GM19324 (cell line): ENCODE data around the gene MSRB1.
"Not testable (repeated sequence)": the region's sequence is repeated elsewhere in the genome, so short reads cannot be mapped to it uniquely, and the experiment has no call there.

Source experiments
- ATAC-seq: cut with Tn5 transposase; IDR thresholded peaks from one replicate; pipeline ENCODE4 v1.9.1; 2021; ENCODE audit warnings: mild to moderate bottlenecking, moderate library complexity; ENCODE audit not compliant: unreplicated experiment, low FRiP score

The MSRB1 gene

GRCh38 chr16:1962161-1963153 lies 19.5 kb upstream of the MSRB1 start:
- ATAC-seq: not testable (repeated sequence)

GRCh38 chr16:1961651-1962067 lies 18.7 kb upstream of the MSRB1 start:
- ATAC-seq: no peak

DNA sequence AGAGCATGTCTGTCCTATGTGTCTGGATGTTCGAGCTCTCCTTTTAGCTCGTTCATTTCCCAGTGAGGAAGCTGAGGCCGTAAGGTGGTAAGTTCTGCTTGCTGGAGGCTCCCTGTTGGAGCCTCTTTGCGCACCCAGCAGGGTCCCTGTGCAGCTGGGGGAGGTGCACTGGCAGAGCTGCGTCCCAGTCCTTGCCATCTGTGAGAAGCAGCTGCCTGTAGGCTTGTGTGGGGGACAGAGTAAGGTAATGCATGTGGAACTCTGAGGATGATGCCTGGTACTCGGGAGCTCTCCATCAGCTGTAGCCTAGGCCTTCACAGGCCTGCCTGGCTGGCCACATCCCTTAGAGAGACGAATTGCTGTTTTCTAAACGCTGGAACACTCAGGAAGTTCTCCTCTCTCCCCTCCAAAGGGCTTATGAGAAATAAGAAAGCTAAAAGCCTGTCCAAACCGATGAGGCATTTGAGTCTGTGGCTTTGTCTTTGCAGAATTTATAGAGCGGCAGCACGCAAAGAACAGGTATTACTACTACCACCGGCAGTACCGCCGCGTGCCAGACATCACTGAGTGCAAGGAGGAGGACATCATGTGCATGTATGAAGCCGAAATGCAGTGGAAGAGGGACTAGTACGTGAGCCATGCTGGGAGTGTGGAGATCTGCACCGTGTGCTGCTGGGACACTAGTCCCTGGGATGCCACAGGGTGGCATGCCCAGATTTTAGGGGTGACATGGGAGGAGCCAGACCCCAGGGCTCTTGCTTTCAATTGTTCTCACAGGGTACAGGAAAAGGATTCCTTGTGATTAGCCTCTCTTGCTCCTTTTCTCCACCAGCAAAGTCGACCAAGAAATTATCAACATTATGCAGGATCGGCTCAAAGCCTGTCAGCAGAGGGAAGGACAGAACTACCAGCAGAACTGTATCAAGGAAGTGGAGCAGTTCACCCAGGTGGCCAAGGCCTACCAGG lies 17.9 kb upstream of the MSRB1 start:
- no peak for ATAC-seq

DNA sequence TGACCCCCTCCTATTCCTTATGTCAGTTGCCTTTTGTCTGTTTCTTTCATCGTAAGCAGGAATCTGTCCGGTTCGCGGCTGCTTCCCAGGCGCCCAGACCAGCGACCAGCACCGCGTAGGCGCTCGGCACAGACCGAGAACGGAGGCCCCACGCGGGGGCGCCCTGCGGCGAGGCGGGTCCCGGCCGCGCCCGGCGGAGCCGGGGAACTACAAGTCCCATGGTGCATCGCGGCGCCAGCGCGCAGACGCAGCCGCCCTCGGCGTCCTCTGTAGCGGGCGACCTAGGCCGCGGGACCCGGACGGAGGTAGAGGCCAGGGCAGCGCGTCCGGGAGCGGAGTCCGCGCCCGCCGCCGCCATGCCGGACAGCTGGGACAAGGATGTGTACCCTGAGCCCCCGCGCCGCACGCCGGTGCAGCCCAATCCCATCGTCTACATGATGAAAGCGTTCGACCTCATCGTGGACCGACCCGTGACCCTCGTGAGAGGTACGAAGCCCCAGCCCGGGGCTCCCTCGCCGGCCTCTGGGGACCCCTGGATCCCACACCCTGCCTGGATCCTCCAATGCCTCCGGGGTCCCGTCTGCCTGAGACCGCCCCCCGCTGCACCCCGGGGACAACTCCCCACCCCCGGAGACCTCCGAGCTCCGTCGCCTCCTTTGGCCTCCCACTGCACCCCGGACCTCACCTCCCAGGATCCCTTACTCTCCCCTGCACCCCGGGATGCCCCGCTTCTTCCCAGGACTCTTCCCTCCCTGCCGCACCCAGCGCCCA lies 16.5 kb upstream of the MSRB1 start, which contains the start of gene NDUFB10:
Gene NDUFB10 (plus strand): TSS at position 270 of the 771 bp plus-strand sequence. CDS start 87 bp downstream, at position 357.
- ATAC-seq: peak; percentile 73

- no peak for ATAC-seq
Observed at GRCh38 chr16:1958715-1959268, 15.8 kb upstream of the MSRB1 start.

- ATAC-seq: not testable (repeated sequence)
Observed at GRCh38 chr16:1958143-1958491, 15.1 kb upstream of the MSRB1 start.

- ATAC-seq: not testable (repeated sequence)
Observed at GRCh38 chr16:1957434-1958142, 14.6 kb upstream of the MSRB1 start.

DNA sequence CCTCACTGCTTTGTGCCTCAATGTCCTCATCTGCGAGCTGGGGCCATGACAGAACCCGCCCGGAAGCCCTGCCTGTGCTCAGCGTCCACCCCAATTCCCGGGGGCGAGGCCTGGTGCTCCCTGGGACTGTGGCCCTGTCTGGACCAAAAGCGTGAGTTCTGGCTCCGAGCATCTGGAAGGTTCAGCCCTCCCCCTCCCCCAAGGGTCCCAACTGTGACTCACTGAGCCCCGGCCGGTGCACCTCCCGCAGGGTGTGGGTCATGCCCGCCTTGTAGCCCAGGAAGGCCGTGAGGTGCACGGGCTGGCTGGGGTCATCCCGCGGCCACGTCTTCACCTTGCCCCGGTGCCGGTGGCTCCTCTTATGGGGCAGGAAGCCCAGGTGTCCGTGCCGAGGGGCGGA lies 10.7 kb upstream of the MSRB1 start:
- no peak for ATAC-seq

DNA sequence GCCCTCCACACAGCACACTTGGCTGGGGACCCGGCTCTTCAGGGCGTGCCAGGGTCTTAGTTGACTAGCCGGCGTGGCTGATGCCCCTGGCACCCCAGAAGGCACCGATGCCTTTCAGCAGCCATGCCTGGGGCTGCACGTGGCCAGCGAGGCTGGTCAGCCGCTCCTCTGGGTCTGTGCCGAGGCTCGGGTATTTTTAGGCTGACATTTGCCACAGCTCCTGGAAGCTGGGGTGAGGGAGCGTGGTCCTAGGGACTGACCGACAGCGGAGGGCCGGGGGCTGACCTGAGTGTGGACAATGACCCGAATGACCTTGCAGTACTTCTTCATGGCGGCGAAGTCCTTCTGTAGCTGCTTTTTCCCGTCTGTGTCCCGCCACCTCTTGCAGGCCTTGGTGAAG lies 7.6 kb upstream of the MSRB1 start:
- ATAC-seq: no peak

DNA sequence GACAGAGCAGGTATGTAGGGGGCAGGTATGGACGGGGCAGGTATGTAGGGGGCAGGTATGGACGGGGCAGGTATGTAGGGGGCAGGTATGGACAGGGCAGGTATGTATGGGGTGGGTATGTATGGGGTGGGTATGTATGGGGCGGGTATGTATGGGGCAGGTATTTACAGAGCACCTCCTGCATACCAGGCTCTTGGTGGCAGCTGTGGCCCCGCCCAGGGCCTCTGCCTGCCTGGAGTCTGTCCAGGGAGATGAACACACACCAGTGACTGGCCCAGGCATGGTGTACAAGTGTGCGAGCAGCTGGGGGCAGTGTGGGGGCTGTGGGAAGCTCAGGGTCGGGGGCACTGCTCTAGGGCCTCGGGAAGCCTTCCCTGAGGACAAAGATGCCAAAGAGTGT lies 7.0 kb upstream of the MSRB1 start:
- ATAC-seq: no peak

DNA sequence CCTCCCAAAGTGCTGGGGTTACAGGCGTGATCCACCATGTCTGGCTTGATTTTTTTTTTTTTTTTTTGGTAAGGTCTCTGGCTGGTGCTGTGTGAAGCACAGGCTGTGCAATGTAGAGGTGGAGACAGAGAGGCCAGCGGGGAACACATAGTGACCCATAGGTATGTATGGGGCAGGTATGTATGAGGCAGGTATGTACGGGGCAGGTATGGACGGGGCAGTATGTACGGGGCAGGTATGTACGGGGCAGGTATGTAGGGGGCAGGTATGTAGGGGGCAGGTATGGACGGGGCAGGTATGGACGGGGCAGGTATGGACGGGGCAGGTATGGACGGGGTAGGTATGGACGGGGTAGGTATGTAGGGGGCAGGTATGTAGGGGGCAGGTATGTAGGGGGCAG lies 6.5 kb upstream of the MSRB1 start:
- ATAC-seq: no peak

DNA sequence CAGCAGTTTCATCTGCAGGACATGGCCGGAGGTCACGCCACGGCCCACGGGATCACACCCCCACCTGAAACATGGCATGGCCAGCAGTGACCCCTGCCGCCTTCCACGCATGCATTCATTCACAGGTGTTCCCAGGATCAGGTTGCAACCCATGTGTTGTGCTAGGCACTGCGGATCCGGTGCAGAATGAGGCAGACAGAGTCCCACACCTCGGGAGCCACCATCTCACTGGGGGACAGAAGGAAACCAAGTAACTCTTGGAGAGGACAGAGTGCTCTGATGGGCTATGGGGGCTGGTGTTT lies 4.3 kb upstream of the MSRB1 start:
- ATAC-seq: no peak

DNA sequence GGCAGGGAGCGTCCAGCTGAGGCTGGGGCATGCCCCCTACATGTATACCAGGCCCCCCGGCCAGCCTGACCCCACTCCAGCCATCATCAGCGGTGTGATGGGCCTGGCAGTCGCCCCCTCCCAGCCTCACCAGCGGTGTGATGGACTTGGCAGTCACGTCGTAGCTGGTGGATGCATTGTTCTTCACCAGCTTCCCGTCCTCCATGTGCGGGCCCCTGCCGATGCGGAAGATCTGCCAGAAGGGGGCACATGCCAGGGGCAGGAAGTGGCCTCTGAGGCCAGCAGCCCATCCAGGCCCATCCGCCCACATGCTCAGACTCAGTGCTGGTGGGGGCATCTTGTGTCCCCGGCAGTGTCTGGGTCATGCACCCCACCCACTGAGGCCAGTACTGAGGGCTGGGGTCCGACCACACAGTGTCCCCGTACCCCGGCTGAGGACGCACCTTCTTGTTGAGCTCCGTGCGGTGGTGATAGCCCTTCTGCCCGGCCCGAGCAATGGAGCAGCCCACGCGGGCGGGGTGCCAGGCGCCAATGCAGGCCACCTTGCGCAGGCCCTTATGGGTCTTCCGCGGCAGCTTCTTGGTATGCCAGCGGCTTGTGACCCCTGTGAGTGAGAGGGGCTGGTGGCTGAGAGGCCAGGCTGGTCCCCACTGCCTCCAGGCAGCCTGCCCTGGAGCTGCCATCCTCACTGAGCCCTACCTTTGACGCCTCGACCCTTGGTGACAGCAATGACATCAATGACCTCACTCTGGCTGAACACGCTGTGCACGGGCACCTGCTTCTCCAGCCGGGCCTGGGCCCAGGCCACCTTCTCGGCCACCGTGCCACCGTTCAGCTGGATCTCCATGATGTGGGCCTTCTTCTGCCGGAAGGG lies 3.7 kb upstream of the MSRB1 start:
- ATAC-seq: no peak

DNA sequence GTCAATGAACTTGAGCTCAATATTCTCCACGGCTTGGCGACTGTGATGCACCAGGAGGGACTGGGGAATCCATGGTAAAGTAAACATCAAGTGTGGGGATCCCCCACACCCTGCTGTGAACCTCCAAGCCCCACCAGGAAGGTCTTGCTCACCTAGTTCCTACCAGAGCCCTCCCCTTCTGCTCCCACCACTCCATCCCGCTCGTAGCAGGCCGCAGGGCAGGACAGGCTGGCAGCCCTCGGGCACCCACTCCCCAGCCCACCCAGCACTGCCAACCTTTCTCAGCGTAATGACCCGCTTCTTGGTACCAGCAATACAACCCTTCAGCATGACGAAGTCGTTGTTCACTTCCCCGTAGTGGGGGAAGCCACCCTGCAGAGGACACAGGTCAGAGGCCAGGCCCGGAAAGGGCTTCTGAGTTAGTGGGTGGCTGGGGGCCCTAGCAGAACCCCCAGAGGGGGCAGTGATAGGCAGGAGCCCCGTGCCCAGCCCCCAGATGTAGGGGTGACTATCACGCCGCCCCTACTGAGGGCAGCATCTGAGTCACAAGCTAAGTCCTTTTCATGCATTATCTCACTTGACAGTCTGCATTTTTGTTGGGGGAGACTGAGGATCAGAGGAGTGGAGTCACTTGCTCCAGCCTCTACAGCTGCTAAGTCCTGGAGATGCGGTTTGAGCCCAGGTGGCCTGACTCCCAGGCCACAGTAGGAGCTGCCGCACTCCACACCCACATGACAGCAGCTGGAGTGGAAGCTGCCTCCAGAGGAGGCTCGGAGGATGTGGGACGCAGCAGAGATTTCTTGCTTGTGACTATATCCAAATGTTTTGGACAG lies 2.8 kb upstream of the MSRB1 start:
- no peak for ATAC-seq

DNA sequence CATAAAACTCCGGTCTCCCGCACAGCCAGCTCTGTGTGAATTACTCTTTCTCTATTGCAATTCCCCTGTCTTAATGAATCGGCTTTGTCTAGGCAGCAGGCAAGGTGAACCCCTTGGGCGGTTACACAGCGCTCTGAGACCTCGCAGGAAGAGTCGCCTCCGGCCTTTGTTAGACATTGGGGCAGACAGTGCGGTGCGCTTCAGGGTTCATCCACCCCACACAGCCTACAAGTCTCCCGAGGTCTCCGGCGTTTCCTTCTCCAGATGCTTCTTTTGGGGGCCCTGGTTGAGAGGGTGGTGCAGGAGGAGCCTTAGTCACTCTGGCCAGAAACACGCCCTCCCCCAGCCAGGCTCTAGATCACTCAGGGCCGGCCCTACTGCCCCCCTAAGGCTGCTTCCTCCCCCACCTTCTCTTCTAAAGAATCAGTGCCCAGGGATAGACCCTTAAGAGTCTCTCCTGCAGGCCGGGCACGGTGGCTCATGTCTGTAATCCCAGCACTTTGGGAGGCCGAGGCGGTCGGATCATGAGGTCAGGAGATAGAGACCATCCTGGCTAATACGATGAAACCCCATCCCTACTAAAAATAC lies 1.7 kb upstream of the MSRB1 start:
- ATAC-seq: no peak

DNA sequence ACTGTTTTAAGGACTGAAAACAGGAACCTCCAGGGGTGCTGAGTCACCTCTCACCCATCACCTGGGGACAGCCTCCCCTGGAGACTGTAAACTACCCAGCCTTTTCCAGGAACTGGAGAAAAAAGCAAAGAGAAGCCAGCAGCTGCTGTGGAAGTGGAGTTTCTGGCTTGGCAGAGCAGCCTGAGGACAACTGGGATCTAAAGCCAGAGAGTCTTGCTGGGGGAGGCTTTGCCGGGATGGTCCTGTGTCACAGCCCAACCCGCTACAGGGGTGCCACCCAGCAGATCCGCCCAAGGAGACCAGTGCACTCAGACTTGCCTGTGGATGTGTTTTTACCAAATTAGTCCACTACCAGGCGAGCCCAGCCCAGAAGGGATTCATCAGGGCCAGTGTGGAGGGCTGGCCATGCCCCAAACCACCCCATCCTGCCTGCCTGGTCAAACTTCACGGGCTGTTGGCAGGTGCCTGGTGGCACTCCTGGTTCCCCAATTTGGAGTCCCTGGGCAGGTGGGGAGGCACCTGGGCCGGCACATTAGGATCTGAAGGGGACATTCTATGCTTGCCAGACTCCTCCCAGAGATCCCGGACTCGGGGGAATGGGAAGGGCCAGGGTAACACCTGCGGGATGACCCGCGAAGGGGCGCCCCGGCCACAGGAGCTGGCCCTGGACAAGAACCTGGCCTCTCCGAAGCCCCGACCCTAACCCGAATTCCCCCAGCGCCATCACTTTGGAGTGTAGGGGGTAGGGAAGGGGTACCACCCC lies 771 bp downstream of the MSRB1 start:
- ATAC-seq: no peak
